T-helper 17 cell (primary cell): ENCODE data around the gene ABHD17A. TPM values are rescaled to one million over a fixed set of nuclear protein-coding genes. Genes with fewer than 3 reads are reported as not detected.
A peak's percentile ranks its signal among the peaks of the same experiment; 100 is the strongest.
"Not testable (repeated sequence)": the region's sequence is repeated elsewhere in the genome, so short reads cannot be mapped to it uniquely, and the experiment has no call there.

ENCODE experiments used
- ATAC-seq: fragments of 150-1000 bp; cut with Tn5 transposase; 2 replicates; pipeline ENCODE4 v1.10.0; 2021; ENCODE audit warnings: mild to moderate bottlenecking, moderate library complexity
- DNase-seq, 3 donors: peaks; one replicate each; pipeline versions ENCODE4 v3.0.0 to v3.0.0-alpha.2; 2020 to 2021
- H3K9me3 ChIP-seq: one replicate; pipeline ENCODE4 v1.7.0; 2013; ENCODE audit warnings: low read length, mild to moderate bottlenecking; ENCODE audit not compliant: control insufficient read depth, poor library complexity, severe bottlenecking
- H3K27ac Mint-ChIP-seq: one replicate; pipeline ENCODE4 v1.8.0; 2022; ENCODE audit warnings: mild to moderate bottlenecking, moderate library complexity, mixed read lengths
- H3K27me3 Mint-ChIP-seq: one replicate; pipeline ENCODE4 v1.8.0; 2022; ENCODE audit warnings: mixed read lengths
- H3K36me3 Mint-ChIP-seq: one replicate; pipeline ENCODE4 v1.8.0; 2022; ENCODE audit warnings: low read depth, mixed read lengths
- H3K4me1 Mint-ChIP-seq: one replicate; pipeline ENCODE4 v1.8.0; 2022; ENCODE audit warnings: mild to moderate bottlenecking, mixed read lengths
- H3K4me3 Mint-ChIP-seq: one replicate; pipeline ENCODE4 v1.8.0; 2022; ENCODE audit warnings: mild to moderate bottlenecking, moderate library complexity, mixed read lengths
- total RNA-seq, 4 donors: library from RNA in 2 of 4; stranded (reverse) in 2 of 4; gene quantifications; one replicate each; pipeline ENCODE4 v1.2.3 and lab custom pipeline; 2022 to 2026

The ABHD17A gene
- total RNA-seq, 2 donors from 2014 or later, result 121 to 125 TPM

DNA sequence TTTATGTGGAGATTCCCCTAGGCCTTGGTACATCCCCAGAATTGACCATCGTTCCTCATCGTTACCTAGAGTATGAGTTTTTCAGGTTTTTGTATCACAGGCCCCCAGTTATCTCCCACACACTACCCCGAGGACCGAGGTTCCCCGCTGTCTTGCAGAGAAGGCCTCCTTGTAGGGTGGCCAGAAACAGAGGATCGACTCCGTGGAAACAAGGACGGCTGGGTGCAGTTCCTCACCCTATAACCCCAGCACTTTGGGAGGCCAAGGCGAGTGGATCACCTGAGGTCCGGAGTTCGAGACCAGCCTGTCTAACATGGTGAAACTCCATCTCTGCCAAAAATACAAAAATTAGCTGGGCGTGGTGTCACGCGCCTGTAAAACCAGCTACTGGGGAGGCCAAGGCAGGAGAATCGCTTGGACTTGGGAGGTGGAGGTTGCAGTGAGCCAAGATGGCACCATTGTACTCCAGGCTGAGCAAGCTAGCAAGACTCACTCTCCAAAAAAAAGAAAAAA lies 20.6 kb upstream of the ABHD17A start:
- no peak for ATAC-seq
- no peaks in the 10 kb centered on the region for H3K36me3 Mint-ChIP-seq
- H3K4me3 Mint-ChIP-seq, result peak overlapping the region; percentile 94
- peak overlapping the region; percentile 83 for H3K27ac Mint-ChIP-seq
- no peaks in the 10 kb centered on the region for H3K27me3 Mint-ChIP-seq
- peaks cover 12% of the 10 kb centered on the region for H3K4me1 Mint-ChIP-seq
- DNase-seq, result no peak
- no peaks in the 10 kb centered on the region for H3K9me3 ChIP-seq

DNA sequence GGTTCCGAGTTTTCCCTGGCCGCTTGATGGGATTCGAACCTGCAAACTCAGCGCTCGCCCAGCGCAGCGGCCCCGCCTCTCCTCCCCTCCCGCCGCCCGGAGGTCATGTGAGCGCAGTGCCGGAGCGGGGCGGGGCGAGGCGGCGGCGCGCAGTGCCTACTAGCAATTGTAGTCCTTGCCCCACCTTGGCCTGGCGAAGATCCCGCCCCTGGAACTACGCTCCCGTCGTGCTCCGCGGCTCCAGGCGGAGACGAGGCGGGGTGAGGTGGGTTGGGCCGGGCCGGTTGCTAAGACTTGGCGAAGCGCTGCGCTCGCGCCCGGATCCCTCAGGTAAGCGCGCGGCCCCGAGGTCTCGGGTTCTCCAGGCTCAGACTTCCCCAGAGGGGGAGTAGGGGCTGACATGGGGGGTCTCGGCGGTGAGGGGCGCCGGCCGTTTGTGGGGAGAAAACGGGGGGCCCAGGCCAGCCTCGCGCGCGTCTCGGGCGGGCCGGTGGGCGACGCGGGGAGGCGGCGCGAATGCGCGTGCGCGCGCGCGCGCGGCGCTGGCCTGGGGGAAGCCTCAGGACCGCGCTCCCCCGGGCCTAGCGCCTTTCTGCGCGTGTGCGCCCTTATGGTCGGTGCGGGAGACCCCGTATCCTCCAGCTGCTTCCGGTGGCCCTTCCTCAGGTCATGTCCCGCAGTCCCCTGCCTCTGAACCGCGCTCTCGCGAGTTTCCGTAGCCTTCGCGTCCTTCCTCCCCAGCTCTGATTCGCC lies 20.0 kb upstream of the ABHD17A start, which contains the start of the genes ADAT3 and SCAMP4:
ADAT3 (plus strand) TSS at position 290 of the 753 bp plus-strand sequence. CDS start 6,649 bp downstream, outside the sequence.
SCAMP4 (plus strand) TSS at position 290 of the 753 bp plus-strand sequence. CDS start 9,621 bp downstream, outside the sequence.
- Mint-ChIP-seq H3K4me1 (peaks cover 11% of the 10 kb centered on the region), H3K27ac (peak within 1 kb of the TSS; percentile 83), H3K36me3 (no peaks in the 10 kb centered on the region), H3K4me3 (peak within 1 kb of the TSS; percentile 94), H3K27me3 (no peaks in the 10 kb centered on the region)
- ATAC-seq, result peak; percentile 99
- DNase-seq, result peak; percentile 93 to 97 (median 96)
- no peaks in the 10 kb centered on the region for H3K9me3 ChIP-seq

DNA sequence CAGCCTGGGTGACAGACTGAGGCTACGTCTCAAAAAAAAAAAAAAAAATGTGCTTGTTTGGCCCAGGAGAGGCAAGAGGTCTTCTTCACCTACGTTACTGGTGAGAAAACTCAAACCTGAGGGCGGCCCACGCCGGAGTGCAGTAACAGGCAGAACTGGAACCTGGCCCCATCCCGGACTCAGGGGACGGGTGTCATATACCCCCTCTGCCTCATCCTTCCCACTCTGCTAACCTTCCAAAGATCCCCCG lies 19.5 kb upstream of the ABHD17A start:
- ATAC-seq, result no peak
- Mint-ChIP-seq H3K36me3 (no peaks in the 10 kb centered on the region), H3K4me1 (peaks cover 9% of the 10 kb centered on the region), H3K4me3 (peak overlapping the region; percentile 49), H3K27ac (peak overlapping the region; percentile 83), H3K27me3 (no peaks in the 10 kb centered on the region)
- no peak for DNase-seq
- H3K9me3 ChIP-seq, result no peaks in the 10 kb centered on the region

DNA sequence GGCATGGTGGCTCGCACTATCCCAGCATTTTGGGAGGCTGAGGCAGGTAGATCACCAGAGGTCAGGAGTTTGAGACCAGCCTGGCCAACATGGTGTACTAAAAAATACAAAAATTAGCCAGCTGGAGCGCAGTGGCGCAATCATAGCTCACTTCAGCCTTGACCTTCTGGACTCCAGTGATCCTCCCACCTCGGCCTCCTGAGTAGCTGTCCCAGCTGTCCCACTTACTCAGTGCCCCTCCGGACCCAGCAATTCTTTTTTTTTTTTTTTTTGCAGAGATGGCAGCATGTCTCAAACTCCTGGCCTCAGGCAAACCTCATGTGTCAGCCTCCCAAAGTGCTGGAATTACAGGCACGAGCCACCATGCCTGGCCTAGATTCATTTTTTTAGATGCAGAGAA lies 17.6 kb upstream of the ABHD17A start:
- no peak overlapping the region for H3K27ac Mint-ChIP-seq
- peaks cover 9% of the 10 kb centered on the region for H3K4me1 Mint-ChIP-seq

DNA sequence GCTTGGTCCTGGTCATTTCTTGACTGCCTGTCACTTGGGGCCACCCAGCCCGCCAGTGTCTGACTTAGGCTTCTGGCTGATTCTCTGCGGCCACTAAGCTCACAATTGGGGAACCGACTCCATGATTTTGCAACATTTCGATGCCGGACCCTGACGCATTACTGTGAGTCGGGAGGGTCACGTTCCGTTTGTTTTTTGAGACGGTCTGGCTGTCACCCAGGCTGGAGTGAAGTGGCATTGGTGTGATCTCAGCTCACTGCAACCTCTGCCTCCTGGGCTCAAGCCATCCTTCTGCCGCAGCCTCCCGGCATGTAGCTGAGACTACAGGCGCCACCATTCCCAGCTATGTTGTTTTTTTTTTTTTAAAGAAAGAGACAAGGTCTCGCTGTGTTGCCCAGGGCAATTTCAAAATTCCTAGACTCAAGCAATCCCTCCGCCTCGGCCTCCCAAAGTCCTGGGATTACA lies 16.7 kb upstream of the ABHD17A start:
- Mint-ChIP-seq H3K36me3 (no peaks in the 10 kb centered on the region), H3K4me1 (peaks cover 15% of the 10 kb centered on the region), H3K4me3 (no peak overlapping the region), H3K27me3 (no peaks in the 10 kb centered on the region), H3K27ac (peak overlapping the region; percentile 37)
- no peak for ATAC-seq
- no peaks in the 10 kb centered on the region for H3K9me3 ChIP-seq
- no peak for DNase-seq

More for the DNA sequence above, 17.6 kb upstream of the ABHD17A start:
- ATAC-seq (no peak), DNase-seq (no peak)
- no peak overlapping the region for H3K4me3 Mint-ChIP-seq
- H3K27me3 Mint-ChIP-seq, result no peaks in the 10 kb centered on the region
- H3K9me3 ChIP-seq, result no peaks in the 10 kb centered on the region
- no peaks in the 10 kb centered on the region for H3K36me3 Mint-ChIP-seq

DNA sequence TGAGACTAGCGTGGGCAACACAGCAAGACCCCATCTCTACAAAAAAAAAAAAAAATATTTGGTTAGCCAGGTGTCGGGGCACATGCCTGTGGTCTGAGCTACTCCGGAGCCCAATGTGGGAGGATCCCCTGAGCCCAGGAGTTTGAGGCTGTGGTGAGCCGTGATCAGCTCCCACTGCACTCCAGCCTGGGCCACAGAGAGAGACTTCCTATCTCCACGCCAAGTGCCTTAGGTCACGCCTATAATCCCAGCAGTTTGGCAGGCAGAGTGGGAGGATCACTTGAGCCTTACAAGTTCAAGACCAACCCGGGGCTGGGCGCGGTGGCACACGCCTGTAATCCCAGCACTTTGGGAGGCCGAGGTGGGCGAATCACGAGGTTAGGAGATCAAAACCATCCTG lies 11.2 kb upstream of the ABHD17A start:
- DNase-seq, result no peak

DNA sequence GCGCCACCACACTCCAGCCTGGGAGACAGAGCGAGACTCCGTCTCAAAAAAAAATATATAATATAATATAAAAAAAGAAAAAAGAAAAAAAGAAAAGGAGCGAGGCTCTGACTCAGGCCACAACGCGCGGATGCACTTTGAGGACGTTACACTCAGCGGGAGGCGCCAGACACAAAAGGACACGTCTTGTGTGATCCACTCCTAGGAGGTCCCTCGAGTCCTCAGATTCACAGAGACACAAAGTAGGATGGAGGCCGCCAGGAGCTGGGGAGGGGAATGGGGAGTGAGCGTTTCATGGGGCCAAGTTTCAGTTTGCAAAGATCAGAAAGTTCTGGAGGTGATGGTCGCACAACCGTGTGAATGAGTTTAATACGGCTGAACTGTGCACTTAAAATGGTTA lies 8.5 kb upstream of the ABHD17A start:
- no peak for ATAC-seq
- H3K27me3 Mint-ChIP-seq, result no peaks in the 10 kb centered on the region

More for the DNA sequence above, 11.2 kb upstream of the ABHD17A start:
- Mint-ChIP-seq H3K4me3 (peak overlapping the region; percentile 86), H3K27me3 (no peaks in the 10 kb centered on the region), H3K27ac (peak overlapping the region; percentile 89), H3K4me1 (peaks cover 19% of the 10 kb centered on the region), H3K36me3 (no peaks in the 10 kb centered on the region)
- ATAC-seq, result no peak
- H3K9me3 ChIP-seq, result no peaks in the 10 kb centered on the region

DNA sequence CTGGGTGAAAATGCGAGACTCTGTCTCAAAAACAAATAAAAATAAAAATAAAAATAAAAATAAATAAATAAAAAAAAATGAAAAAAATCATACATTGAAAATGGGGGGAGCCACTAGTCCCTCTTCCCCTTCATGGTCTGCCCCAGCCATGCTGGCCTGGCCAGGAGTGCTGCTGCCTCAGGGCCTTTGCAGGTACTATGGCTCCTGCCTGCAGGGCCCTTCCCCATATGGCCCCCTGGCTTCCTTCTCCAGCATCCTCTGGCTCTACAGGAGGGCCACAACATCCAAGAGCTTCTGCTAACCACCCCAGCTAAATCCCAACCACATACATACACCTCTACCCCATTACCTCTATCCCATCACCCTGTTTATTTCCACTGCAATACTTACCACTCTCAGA lies 4.6 kb upstream of the ABHD17A start:
- Mint-ChIP-seq H3K36me3 (no peaks in the 10 kb centered on the region), H3K4me3 (no peak overlapping the region), H3K27me3 (no peaks in the 10 kb centered on the region), H3K27ac (no peak overlapping the region), H3K4me1 (peaks cover 8% of the 10 kb centered on the region)
- no peak for DNase-seq
- no peaks in the 10 kb centered on the region for H3K9me3 ChIP-seq
- ATAC-seq, result no peak

More for the DNA sequence above, 8.5 kb upstream of the ABHD17A start:
- no peaks in the 10 kb centered on the region for H3K36me3 Mint-ChIP-seq
- no peaks in the 10 kb centered on the region for H3K9me3 ChIP-seq
- H3K4me3 Mint-ChIP-seq, result peak overlapping the region; percentile 78
- H3K4me1 Mint-ChIP-seq, result peaks cover 22% of the 10 kb centered on the region
- H3K27ac Mint-ChIP-seq, result no peak overlapping the region
- no peak for DNase-seq

DNA sequence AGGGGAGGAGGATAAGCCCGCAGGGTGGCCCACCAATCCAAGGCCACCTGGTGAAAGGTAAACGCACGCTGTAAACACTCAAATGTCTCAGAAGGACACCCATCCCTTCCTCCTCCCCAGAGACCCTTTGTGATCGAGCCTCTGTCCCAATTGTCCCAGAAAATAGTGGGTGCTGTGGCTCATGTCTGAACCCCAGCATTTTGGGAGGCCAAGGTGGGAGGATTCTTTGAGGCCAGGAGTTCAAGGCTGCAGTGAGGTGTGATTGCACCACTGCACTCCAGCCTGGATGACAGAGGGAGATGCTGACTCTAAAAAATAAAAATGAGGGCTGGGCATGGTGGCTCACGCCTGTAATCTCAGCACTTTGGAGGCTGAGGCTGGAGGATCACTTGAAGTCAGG lies 3.1 kb upstream of the ABHD17A start:
- Mint-ChIP-seq H3K36me3 (peaks cover 6% of the 10 kb centered on the region), H3K27me3 (no peaks in the 10 kb centered on the region), H3K4me3 (no peak overlapping the region), H3K27ac (no peak overlapping the region), H3K4me1 (peaks cover 22% of the 10 kb centered on the region)
- DNase-seq, result no peak
- H3K9me3 ChIP-seq, result no peaks in the 10 kb centered on the region
- ATAC-seq, result no peak

DNA sequence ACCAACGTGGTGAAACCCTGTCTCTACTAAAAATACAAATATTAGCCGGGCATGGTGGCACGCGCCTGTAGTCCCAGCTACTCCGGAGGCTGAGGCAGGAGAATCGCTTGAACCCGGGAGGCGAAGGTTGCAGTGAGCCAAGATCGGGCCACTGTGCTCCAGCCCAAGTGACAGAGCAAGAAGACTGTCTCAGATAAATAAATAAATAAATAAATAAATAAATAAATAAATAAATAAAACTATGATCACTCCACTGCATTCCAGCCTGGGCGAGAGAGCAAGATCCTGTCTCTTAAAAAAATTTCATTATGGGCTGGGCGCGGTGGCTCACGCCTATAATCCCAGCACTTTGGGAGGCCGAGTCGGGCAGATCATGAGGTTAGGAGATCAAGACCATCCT lies 1.1 kb upstream of the ABHD17A start:
- not testable (repeated sequence) for H3K4me3 Mint-ChIP-seq

DNA sequence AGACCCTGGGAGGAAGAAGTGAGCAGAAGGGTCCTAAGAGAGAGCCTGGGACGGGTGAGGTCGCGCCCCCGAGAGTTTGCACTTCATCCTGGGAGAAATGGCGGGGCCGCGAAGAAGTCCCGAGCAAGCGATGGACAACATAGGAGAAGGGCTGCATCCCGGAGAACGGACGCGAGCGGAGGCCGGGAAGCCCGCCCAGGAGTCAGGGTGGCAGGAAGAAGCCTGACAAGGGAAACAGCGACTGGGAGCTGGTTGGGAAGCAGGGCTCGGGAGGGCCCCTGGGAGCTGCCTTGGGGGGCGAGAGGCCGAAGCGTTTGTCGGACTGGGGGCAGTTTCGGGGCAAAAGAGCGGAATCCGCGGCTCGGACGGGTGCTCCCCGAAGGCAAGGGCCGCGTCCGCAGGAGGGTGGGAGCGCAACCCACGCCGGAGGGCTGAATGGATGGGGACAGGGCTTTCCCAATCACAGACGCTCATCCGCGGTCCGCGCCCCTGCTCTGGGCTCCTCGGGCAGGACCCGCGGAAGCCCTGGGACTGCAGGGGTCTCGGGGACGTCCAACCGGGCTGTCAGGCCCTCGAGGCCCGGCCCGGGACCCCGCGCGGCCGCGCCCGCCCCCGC lies 469 bp downstream of the ABHD17A start:
- DNase-seq (no peak), ATAC-seq (no peak)
- no peaks in the 10 kb centered on the region for H3K9me3 ChIP-seq
- H3K36me3 Mint-ChIP-seq, result peaks cover 6% of the 10 kb centered on the region
- H3K27ac Mint-ChIP-seq, result peak overlapping the region; percentile 100
- H3K4me1 Mint-ChIP-seq, result peaks cover 34% of the 10 kb centered on the region
- no peaks in the 10 kb centered on the region for H3K27me3 Mint-ChIP-seq
- H3K4me3 Mint-ChIP-seq, result peak overlapping the region; percentile 98

More for the DNA sequence above, 1.1 kb upstream of the ABHD17A start:
- not testable (repeated sequence) for H3K27ac Mint-ChIP-seq, ATAC-seq, DNase-seq, H3K9me3 ChIP-seq, H3K36me3 Mint-ChIP-seq, H3K27me3 Mint-ChIP-seq
- peaks cover 37% of the 10 kb centered on the region for H3K4me1 Mint-ChIP-seq

DNA sequence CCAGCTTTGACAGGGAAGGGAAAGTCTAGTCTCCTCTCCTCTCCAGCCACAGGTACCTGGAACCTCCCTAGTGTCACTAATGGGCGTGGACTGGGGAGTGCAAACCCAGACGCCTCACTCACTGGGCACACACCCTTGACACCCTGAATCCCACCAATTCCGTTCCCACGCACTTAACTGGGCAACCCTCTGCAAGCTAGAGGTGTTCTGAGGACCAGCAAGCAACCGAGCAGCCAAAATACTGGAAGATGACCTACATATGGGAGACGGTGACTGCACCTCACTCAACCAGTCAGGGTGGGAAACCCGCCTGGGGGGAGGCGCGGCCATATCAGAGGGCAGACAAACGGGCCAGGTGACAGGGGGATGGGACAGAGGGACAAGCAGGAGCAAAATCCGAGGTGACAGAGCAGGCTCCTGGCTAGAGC lies 991 bp downstream of the ABHD17A start:
- peaks cover 6% of the 10 kb centered on the region for H3K36me3 Mint-ChIP-seq
- peak overlapping the region; percentile 100 for H3K27ac Mint-ChIP-seq
- peak overlapping the region; percentile 98 for H3K4me3 Mint-ChIP-seq
- no peaks in the 10 kb centered on the region for H3K9me3 ChIP-seq
- peak in 1 of 3 donors; percentile 30 for DNase-seq
- peaks cover 34% of the 10 kb centered on the region for H3K4me1 Mint-ChIP-seq
- no peaks in the 10 kb centered on the region for H3K27me3 Mint-ChIP-seq
- peak; percentile 26 for ATAC-seq

DNA sequence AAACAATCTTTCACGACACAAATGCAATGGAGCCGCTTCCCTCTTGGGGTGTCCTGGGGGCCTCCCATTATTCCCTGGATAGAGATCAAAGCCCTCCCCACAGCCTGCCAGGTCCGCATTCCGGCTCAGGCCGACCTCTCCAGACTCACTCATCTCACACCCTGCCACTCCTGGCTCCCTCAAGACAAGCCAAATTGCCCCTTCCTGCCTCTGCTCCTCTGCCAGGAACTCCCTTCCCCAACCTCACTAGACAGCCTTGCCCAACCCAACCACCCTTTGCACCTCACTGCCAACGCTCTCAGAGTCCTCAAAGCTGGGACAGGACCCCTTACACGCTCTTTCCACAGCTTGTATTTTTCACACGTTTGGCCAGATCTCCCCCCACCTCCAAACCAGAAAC lies 1.5 kb downstream of the ABHD17A start:
- H3K27me3 Mint-ChIP-seq, result no peaks in the 10 kb centered on the region
- H3K36me3 Mint-ChIP-seq, result peaks cover 6% of the 10 kb centered on the region
- peaks cover 34% of the 10 kb centered on the region for H3K4me1 Mint-ChIP-seq
- H3K27ac Mint-ChIP-seq, result peak overlapping the region; percentile 100
- ATAC-seq (no peak), DNase-seq (no peak)
- peak overlapping the region; percentile 98 for H3K4me3 Mint-ChIP-seq
- no peaks in the 10 kb centered on the region for H3K9me3 ChIP-seq
